ENCODE data around the gene ZNF263.

- TF ChIP-seq, protein P1, sequence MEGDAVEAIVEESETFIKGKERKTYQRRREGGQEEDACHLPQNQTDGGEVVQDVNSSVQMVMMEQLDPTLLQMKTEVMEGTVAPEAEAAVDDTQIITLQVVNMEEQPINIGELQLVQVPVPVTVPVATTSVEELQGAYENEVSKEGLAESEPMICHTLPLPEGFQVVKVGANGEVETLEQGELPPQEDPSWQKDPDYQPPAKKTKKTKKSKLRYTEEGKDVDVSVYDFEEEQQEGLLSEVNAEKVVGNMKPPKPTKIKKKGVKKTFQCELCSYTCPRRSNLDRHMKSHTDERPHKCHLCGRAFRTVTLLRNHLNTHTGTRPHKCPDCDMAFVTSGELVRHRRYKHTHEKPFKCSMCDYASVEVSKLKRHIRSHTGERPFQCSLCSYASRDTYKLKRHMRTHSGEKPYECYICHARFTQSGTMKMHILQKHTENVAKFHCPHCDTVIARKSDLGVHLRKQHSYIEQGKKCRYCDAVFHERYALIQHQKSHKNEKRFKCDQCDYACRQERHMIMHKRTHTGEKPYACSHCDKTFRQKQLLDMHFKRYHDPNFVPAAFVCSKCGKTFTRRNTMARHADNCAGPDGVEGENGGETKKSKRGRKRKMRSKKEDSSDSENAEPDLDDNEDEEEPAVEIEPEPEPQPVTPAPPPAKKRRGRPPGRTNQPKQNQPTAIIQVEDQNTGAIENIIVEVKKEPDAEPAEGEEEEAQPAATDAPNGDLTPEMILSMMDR (CRISPR knock-in tag; IDR thresholded peaks at IDR 0.05): 0 out of 2 replicates have a peak, but pooled peaks have one; percentile 3
- TF ChIP-seq ZFP91 (CRISPR knock-in tag; IDR thresholded peaks at IDR 0.05; ENCODE audit: borderline replicate concordance) (no peak), MATR3 (CRISPR knock-in tag; IDR thresholded peaks at IDR 0.05) (no peak), RFX5 (IDR thresholded peaks at IDR 0.05; ENCODE audit: low read depth, low read length) (no peak), ZBTB2 (CRISPR knock-in tag; IDR thresholded peaks at IDR 0.05; ENCODE audit: low read depth) (0 out of 2 replicates have a peak, but pooled peaks have one; percentile 24), ZBTB34 (CRISPR knock-in tag; IDR thresholded peaks at IDR 0.05) (no peak), ZNF354B (CRISPR knock-in tag; IDR thresholded peaks at IDR 0.05) (no peak), NR2F2 (IDR thresholded peaks at IDR 0.05; ENCODE audit: borderline replicate concordance, low read depth) (no peak), EZH2 (conservative IDR thresholded peaks at IDR 0.05; ENCODE audit: low read depth, low read length) (no peak), CHD4 (IDR thresholded peaks at IDR 0.05; ENCODE audit: borderline replicate concordance, low read length) (no peak), EP300 (IDR thresholded peaks at IDR 0.05; ENCODE audit: low read depth in 2 of 2, low read length in 2 of 2) (no peak), EP300 (CRISPR knock-in tag; IDR thresholded peaks at IDR 0.05; ENCODE audit: borderline replicate concordance) (no peak), SRF (IDR thresholded peaks at IDR 0.05; ENCODE audit: low read depth, low read length) (no peak)
- TF ChIP-seq, protein P2, sequence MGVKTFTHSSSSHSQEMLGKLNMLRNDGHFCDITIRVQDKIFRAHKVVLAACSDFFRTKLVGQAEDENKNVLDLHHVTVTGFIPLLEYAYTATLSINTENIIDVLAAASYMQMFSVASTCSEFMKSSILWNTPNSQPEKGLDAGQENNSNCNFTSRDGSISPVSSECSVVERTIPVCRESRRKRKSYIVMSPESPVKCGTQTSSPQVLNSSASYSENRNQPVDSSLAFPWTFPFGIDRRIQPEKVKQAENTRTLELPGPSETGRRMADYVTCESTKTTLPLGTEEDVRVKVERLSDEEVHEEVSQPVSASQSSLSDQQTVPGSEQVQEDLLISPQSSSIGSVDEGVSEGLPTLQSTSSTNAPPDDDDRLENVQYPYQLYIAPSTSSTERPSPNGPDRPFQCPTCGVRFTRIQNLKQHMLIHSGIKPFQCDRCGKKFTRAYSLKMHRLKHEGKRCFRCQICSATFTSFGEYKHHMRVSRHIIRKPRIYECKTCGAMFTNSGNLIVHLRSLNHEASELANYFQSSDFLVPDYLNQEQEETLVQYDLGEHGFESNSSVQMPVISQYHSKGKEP (CRISPR knock-in tag; IDR thresholded peaks at IDR 0.05): no peak
These were observed 45.4 kb downstream of the ZNF263 start for GRCh38 chr16:3328643-3329042.

All from HepG2 (cell line).